Stomach (tissue), 9 donors: ENCODE measurements around the gene IL10RA. TPM values are rescaled to one million over a fixed set of nuclear protein-coding genes. Genes with fewer than 3 reads are reported as not detected.
A peak's percentile ranks its signal among the peaks of the same experiment; 100 is the strongest.

Source experiments
- DNase-seq, 2 donors: peaks; one replicate each; pipeline versions ENCODE4 v3.0.0 to v3.0.0-alpha.2; 2013 to 2019
- H3K27ac ChIP-seq, 5 donors: fragments of 200-600 bp in 4 of 5; sonication (generic) in 4 of 5; one replicate each; pipeline ENCODE4 v1.5.1; 2013 to 2019; ENCODE audit warnings: mild to moderate bottlenecking in 1 of 5, moderate library complexity in 1 of 5
- H3K27me3 ChIP-seq, 3 donors: fragments of 200-600 bp; sonication (generic); one replicate each; pipeline ENCODE4 v1.5.1; 2017 to 2019; ENCODE audit warnings: mixed run types in 1 of 3
- H3K36me3 ChIP-seq, 4 donors: fragments of 200-600 bp; sonication (generic); 1 replicate in 3 of 4; 2 replicates in 1 of 4; pipeline ENCODE4 v1.5.1; 2016 to 2019
- H3K4me1 ChIP-seq, 4 donors: fragments of 200-600 bp; sonication (generic); one replicate each; pipeline ENCODE4 v1.5.1; 2016 to 2019
- H3K4me3 ChIP-seq, 4 donors: fragments of 200-600 bp; sonication (generic) in 3 of 4; one replicate each; pipeline ENCODE4 v1.5.1; 2016 to 2019; ENCODE audit warnings: mild to moderate bottlenecking in 1 of 4
- H3K9me3 ChIP-seq, 4 donors: fragments of 200-600 bp; sonication (generic); one replicate each; pipeline ENCODE4 v1.5.1; 2016 to 2019
- EP300 ChIP-seq: sonication (generic); formaldehyde crosslinking; IDR thresholded peaks from one replicate; pipeline ENCODE4 v1.6.1; 2017; ENCODE audit warnings: antibody characterized with exemption
- POLR2A ChIP-seq, 4 donors: fragments of 450-650 bp; IDR thresholded peaks; one replicate each; pipeline ENCODE4 v1.6.1; 2016; ENCODE audit warnings: antibody characterized with exemption in 4 of 4, control low read depth in 2 of 4, mild to moderate bottlenecking in 1 of 4, moderate library complexity in 1 of 4
- POLR2AphosphoS5 ChIP-seq, 3 donors: sonication (generic); formaldehyde crosslinking; IDR thresholded peaks; one replicate each; pipeline ENCODE4 v1.6.1; 2016; ENCODE audit warnings: antibody characterized with exemption in 3 of 3
- WGBS, 5 donors: extraction: QIAGEN DNeasy Blood & Tissue Kit in 3 of 5; methylation state at CpG; one replicate each; pipeline versions ENCODE4 v1.1.5 to v1.1.7; 2013 to 2018; 5-methylcytosine and 5-hydroxymethylcytosine counted together
- intact Hi-C: fragments of 100-400 bp; cut with DNase I; formaldehyde crosslinking; loops from one replicate; pipeline ENCODE4 v1.15.1; 2023; ENCODE audit warnings: low total_unique reads
- polyA plus RNA-seq, 3 donors: library from polyadenylated mRNA; stranded (reverse); fragments of 200-250 nt; gene quantifications; one replicate each; pipeline ENCODE4 v1.2.3, GENCODE V29; 2013
- total RNA-seq, 5 donors: library from RNA; depleted of rRNA; stranded (reverse); fragments of >200 nt; gene quantifications; one replicate each; pipeline versions ENCODE4 v1.1.0 to v1.2.3, GENCODE V29; 2014 to 2016
- TF ChIP-seq, protein P1 (sequence below), 7 experiments: fragments of 450-650 bp in 4 of 7; fragments of 200-600 bp in 3 of 7; sonication (generic) in 3 of 7; IDR thresholded peaks; one replicate each; pipeline ENCODE4 v1.5.1; 2016 to 2019; ENCODE audit warnings: antibody characterized with exemption in 7 of 7, control low read depth in 2 of 7, mild to moderate bottlenecking in 1 of 7
- donor health status: healthy with polysubstance abuse.
- donor health status: Bipolar disorder and iron deficiency.
- donor health status: healthy.

The IL10RA gene
- total and polyA plus RNA-seq, 8 donors = 2.1 to 190 (median 8.0) TPM

DNA sequence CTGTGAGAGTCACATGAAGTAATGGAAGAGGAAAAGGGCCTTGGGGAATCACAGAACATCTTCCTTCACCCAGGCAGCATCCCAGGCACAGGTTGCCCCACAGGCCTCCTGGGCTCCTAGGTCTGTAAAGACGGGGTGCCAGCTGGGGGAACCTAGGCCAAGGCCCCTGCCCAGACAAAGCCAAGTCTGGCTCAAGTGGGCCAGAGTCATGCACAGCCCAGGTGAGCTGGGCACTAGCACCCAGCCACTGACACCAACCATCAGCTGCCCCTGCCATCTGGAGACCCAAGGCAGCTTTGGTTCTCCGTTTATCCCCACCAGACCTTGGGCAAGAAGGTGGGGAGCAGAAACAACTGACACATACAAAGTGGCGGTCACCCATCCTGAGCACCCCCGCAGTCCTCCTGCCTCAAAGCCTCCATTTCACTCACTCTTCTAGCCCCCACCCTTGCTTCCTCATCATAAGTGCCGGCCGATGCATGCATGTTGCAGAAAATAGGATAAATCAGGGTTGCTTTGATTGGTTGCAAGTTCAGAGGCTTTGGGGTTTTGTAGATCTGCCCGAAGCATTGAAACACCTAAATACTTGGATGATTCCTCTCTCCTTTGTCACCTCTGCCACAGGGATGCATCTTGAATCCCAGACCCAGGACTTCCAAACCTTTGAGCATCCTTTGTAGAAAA lies 64.2 kb downstream of the IL10RA start:
- DNase-seq = peak in 1 of 2 donors; percentile 9
- Histone ChIP-seq H3K4me1 (peaks cover 0 to 6% (median 0%) of the 10 kb centered on the region in 4 donors), H3K27ac (no peak overlapping the region), H3K27me3 (no peaks in the 10 kb centered on the region), H3K4me3 (no peak overlapping the region), H3K9me3 (no peaks in the 10 kb centered on the region), H3K36me3 (no peaks in the 10 kb centered on the region)
- no peak for TF ChIP-seq POLR2AphosphoS5 (IDR thresholded peaks at IDR 0.05)
- no peak for TF ChIP-seq EP300
- TF ChIP-seq POLR2A (IDR thresholded peaks at IDR 0.05) = no peak
- TF ChIP-seq, protein P1, sequence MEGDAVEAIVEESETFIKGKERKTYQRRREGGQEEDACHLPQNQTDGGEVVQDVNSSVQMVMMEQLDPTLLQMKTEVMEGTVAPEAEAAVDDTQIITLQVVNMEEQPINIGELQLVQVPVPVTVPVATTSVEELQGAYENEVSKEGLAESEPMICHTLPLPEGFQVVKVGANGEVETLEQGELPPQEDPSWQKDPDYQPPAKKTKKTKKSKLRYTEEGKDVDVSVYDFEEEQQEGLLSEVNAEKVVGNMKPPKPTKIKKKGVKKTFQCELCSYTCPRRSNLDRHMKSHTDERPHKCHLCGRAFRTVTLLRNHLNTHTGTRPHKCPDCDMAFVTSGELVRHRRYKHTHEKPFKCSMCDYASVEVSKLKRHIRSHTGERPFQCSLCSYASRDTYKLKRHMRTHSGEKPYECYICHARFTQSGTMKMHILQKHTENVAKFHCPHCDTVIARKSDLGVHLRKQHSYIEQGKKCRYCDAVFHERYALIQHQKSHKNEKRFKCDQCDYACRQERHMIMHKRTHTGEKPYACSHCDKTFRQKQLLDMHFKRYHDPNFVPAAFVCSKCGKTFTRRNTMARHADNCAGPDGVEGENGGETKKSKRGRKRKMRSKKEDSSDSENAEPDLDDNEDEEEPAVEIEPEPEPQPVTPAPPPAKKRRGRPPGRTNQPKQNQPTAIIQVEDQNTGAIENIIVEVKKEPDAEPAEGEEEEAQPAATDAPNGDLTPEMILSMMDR (IDR thresholded peaks at IDR 0.05) = no peak
- intact Hi-C loops = loop anchor here (10.0 kb wide), 1 partner anchor 106 kb away; no protein-coding TSS in a partner anchor
- WGBS, 5 donors = 87 to 92% (median 91%) methylated on average over 4 to 7 of the region's 7 CpGs

Other genes starting within 250 kb of the IL10RA start
- 1 to 10 TPM in 2 of 5 donors, under 1 TPM in 3; 0.14 to 2.9 (median 0.45) TPM for gene DSCAML1, start 189.2 kb upstream of the IL10RA start, total RNA-seq
- gene DSCAML1, start 189.2 kb upstream of the IL10RA start, polyA plus RNA-seq = under 1 TPM; 0.08 to 0.75 (median 0.46) TPM
- gene FXYD2, start 161.7 kb upstream of the IL10RA start, total RNA-seq = 1 to 10 TPM in 1 of 5 donors, under 1 TPM in 1, not detected in 3; 0.45 to 7.0 TPM
- gene FXYD2, start 161.7 kb upstream of the IL10RA start, polyA plus RNA-seq = 1 to 10 TPM; 1.0 to 7.8 (median 4.0) TPM
- 100 to 1,000 TPM in 1 of 5 donors, 10 to 100 TPM in 4; 12.7 to 187 (median 47.0) TPM for gene FXYD6, start 109.7 kb upstream of the IL10RA start, total RNA-seq
- 10 to 100 TPM; 22.5 to 39.4 (median 25.6) TPM for gene FXYD6, start 109.7 kb upstream of the IL10RA start, polyA plus RNA-seq
- gene TMPRSS13, start 57.0 kb upstream of the IL10RA start, total RNA-seq = 1 to 10 TPM in 2 of 5 donors, under 1 TPM in 1, not detected in 2; 0.37 to 2.2 (median 1.2) TPM
- 1 to 10 TPM in 1 of 3 donors, under 1 TPM in 1, not detected in 1; 0.19 to 3.8 TPM for gene TMPRSS13, start 57.0 kb upstream of the IL10RA start, polyA plus RNA-seq
- 100 to 1,000 TPM in 1 of 5 donors, 10 to 100 TPM in 2, 1 to 10 TPM in 2; 4.7 to 498 (median 28.1) TPM for gene TMPRSS4, start 90.7 kb downstream of the IL10RA start, total RNA-seq
- 10 to 100 TPM in 1 of 3 donors, 1 to 10 TPM in 2; 7.0 to 84.7 (median 8.1) TPM for gene TMPRSS4, start 90.7 kb downstream of the IL10RA start, polyA plus RNA-seq
- not detected for gene SMIM35, start 100.6 kb downstream of the IL10RA start, total RNA-seq
- gene SMIM35, start 100.6 kb downstream of the IL10RA start, polyA plus RNA-seq = under 1 TPM in 1 of 3 donors, not detected in 2; 0.03 TPM
- gene SCN4B, start 166.4 kb downstream of the IL10RA start, total RNA-seq = 1 to 10 TPM in 2 of 5 donors, not detected in 3; 2.2 to 3.6 TPM
- 1 to 10 TPM in 2 of 3 donors, under 1 TPM in 1; 0.75 to 1.6 (median 1.2) TPM for gene SCN4B, start 166.4 kb downstream of the IL10RA start, polyA plus RNA-seq
- under 1 TPM in 2 of 5 donors, not detected in 3; 0.29 to 0.92 TPM for gene SCN2B, start 190.2 kb downstream of the IL10RA start, total RNA-seq
- under 1 TPM; 0.12 to 0.46 (median 0.23) TPM for gene SCN2B, start 190.2 kb downstream of the IL10RA start, polyA plus RNA-seq
- gene JAML, start 238.6 kb downstream of the IL10RA start, total RNA-seq = 10 to 100 TPM in 4 of 5 donors, 1 to 10 TPM in 1; 9.2 to 35.0 (median 21.4) TPM
- gene JAML, start 238.6 kb downstream of the IL10RA start, polyA plus RNA-seq = 10 to 100 TPM in 1 of 3 donors, 1 to 10 TPM in 2; 3.7 to 14.5 (median 4.6) TPM